GM12878 (cell line): ENCODE results near the gene REN. TPM values are rescaled to one million over a fixed set of nuclear protein-coding genes. Genes with fewer than 3 reads are reported as not detected.

ENCODE experiments used
- ATAC-seq: fragments of 200-7000 bp; cut with Tn5 transposase; 3 replicates; pipeline ENCODE4 v1.9.1; 2020; ENCODE audit warnings: mild to moderate bottlenecking, moderate library complexity
- BruUV-seq: library from RNA; stranded (reverse); fragments of 400-500 nt; replicated peaks from 2 replicates; lab custom pipeline; 2021; lab: Mats Ljungman, UMichigan
- CTCF ChIA-PET: fragments of 300-600 bp; sonication (Branson Sonifier 250); formaldehyde crosslinking; extraction: SDS; loops from one replicate; lab custom pipeline; 2021; ENCODE audit warnings: inconsistent platforms; lab: Yijun Ruan, JAX
- POLR2A ChIA-PET: fragments of 350-600 bp; formaldehyde crosslinking; extraction: SDS; loops from one replicate; lab custom pipeline; 2021; ENCODE audit warnings: inconsistent platforms; lab: Charles Lee
- RAD21 ChIA-PET: fragments of 300-600 bp; sonication (Branson Sonifier 250); formaldehyde crosslinking; loops from one replicate; lab custom pipeline; 2023; ENCODE audit warnings: antibody characterized with exemption; ENCODE audit not compliant: unreplicated experiment; lab: Charles Lee
- SMC1A ChIA-PET: fragments of 300-600 bp; sonication (Branson Sonifier 250); formaldehyde crosslinking; loops from one replicate; lab custom pipeline; 2023; ENCODE audit not compliant: unreplicated experiment, uncharacterized antibody; lab: Charles Lee
- DNase-seq: peaks from one replicate; pipeline ENCODE4 v3.0.0-alpha.2; 2011; ENCODE audit warnings: low read depth, low spot score
- FAIRE-seq: peaks from 3 replicates; lab custom pipeline; 2011; peaks lifted over from hg19 to GRCh38; lab: Jason Lieb, UNC
- H2AFZ ChIP-seq: 2 replicates; pipeline ENCODE4 v1.6.0; 2011; ENCODE audit warnings: low read depth, low read length, control low read depth; ENCODE audit not compliant: control insufficient read depth
- H3K27ac ChIP-seq: 2 replicates; pipeline ENCODE4 v1.5.1; 2011; ENCODE audit warnings: control low read depth; ENCODE audit not compliant: control insufficient read depth, insufficient read depth
- H3K27me3 ChIP-seq, 2 experiments: replicated peaks in 1 of 2; 2 replicates each; pipeline versions ENCODE4 v1.6.0 to v1.6.1; 2011; ENCODE audit warnings: low read length in 1 of 2; ENCODE audit not compliant: control insufficient read depth in 2 of 2, insufficient read depth in 2 of 2
- H3K36me3 ChIP-seq, 2 experiments: 2 replicates each; pipeline ENCODE4 v1.5.1; 2011; ENCODE audit warnings: low read length in 1 of 2; ENCODE audit not compliant: control insufficient read depth in 2 of 2, insufficient read depth in 2 of 2
- H3K4me1 ChIP-seq: 2 replicates; pipeline ENCODE4 v1.6.1; 2011; ENCODE audit warnings: mild to moderate bottlenecking, low read length, moderate library complexity, mixed read lengths; ENCODE audit not compliant: control insufficient read depth, insufficient read depth
- H3K4me2 ChIP-seq: 2 replicates; pipeline ENCODE4 v1.6.0; 2011; ENCODE audit warnings: control low read depth; ENCODE audit not compliant: control insufficient read depth, insufficient read depth
- H3K4me3 ChIP-seq: fragments of 200-600 bp; sonication (generic); 2 replicates; pipeline ENCODE4 v1.5.1; 2016
- H3K79me2 ChIP-seq: 2 replicates; pipeline ENCODE4 v1.6.0; 2011; ENCODE audit warnings: low read length; ENCODE audit not compliant: control insufficient read depth, insufficient read depth
- H3K9ac ChIP-seq: 2 replicates; pipeline ENCODE4 v1.8.0; 2011; ENCODE audit warnings: low read length, control low read depth, mixed read lengths; ENCODE audit not compliant: control insufficient read depth, insufficient read depth
- H3K9me3 ChIP-seq: replicated peaks from 3 replicates; pipeline ENCODE4 v1.5.1; 2011; ENCODE audit warnings: mild to moderate bottlenecking, low read length; ENCODE audit not compliant: control insufficient read depth, insufficient read depth
- H4K20me1 ChIP-seq: 2 replicates; pipeline ENCODE4 v1.6.0; 2011; ENCODE audit not compliant: control insufficient read depth, insufficient read depth
- CBX3 ChIP-seq: fragments of 200-600 bp; sonication (generic); IDR thresholded peaks from 2 replicates; pipeline ENCODE4 v1.6.1; 2016; ENCODE audit warnings: low read depth, borderline replicate concordance
- CBX5 ChIP-seq: sonication (generic); IDR thresholded peaks from 2 replicates; pipeline ENCODE4 v1.6.1; 2016; ENCODE audit warnings: low read depth, moderate library complexity, mild to moderate bottlenecking, inconsistent platforms
- CEBPB ChIP-seq, 2 experiments: fragments of 150-350 bp in 1 of 2; IDR thresholded peaks; 2 replicates each; pipeline ENCODE4 v1.6.1; 2012 to 2014; ENCODE audit warnings: low read depth in 2 of 2, low read length in 2 of 2, borderline replicate concordance in 1 of 2, inconsistent platforms in 1 of 2
- DPF2 ChIP-seq: fragments of 450-650 bp; IDR thresholded peaks from 2 replicates; pipeline ENCODE4 v1.6.1; 2017; ENCODE audit warnings: mild to moderate bottlenecking
- MYB ChIP-seq: fragments of 150-350 bp; IDR thresholded peaks from 2 replicates; pipeline ENCODE4 v1.6.1; 2014; ENCODE audit warnings: mild to moderate bottlenecking, low read depth, low read length, borderline replicate concordance
- NBN ChIP-seq: fragments of 450-650 bp; IDR thresholded peaks from 2 replicates; pipeline ENCODE4 v1.6.1; 2016
- POU2F2 ChIP-seq: IDR thresholded peaks from 3 replicates; pipeline ENCODE4 v1.6.1; 2011; ENCODE audit warnings: low read depth, mild to moderate bottlenecking, low read length, borderline replicate concordance
- SIX5 ChIP-seq: IDR thresholded peaks from 2 replicates; pipeline ENCODE4 v1.6.1; 2011; ENCODE audit warnings: mild to moderate bottlenecking, low read depth, low read length, moderate library complexity; ENCODE audit not compliant: severe bottlenecking
- TARDBP ChIP-seq: IDR thresholded peaks from 2 replicates; pipeline ENCODE4 v1.6.1; 2016; ENCODE audit warnings: borderline replicate concordance
- TBL1XR1 ChIP-seq: IDR thresholded peaks from 2 replicates; pipeline ENCODE4 v1.6.1; 2012; ENCODE audit warnings: low read depth, low read length, improper control_type of control experiment
- TCF3 ChIP-seq: IDR thresholded peaks from 2 replicates; pipeline ENCODE4 v1.6.1; 2012; ENCODE audit warnings: low read depth, mild to moderate bottlenecking, low read length, borderline replicate concordance; ENCODE audit not compliant: insufficient read depth
- ZBTB40 ChIP-seq: fragments of 450-650 bp; IDR thresholded peaks from 2 replicates; pipeline ENCODE4 v1.6.1; 2016; ENCODE audit warnings: mild to moderate bottlenecking, moderate library complexity, borderline replicate concordance
- WGBS: methylation state at CpG from one replicate; pipeline ENCODE4 v1.1.6; 2016; ENCODE audit warnings: low lambda C conversion rate; ENCODE audit not compliant: insufficient replicate concordance, insufficient coverage; ENCODE audit errors: missing lambda C conversion rate; 5-methylcytosine and 5-hydroxymethylcytosine counted together
- in situ Hi-C: fragments of 300-500 bp; cut with MboI; formaldehyde crosslinking; loops from 9 replicates; pipeline ENCODE4 v1.14.3; 2018; ENCODE audit warnings: mixed read lengths
- intact Hi-C: fragments of 100-400 bp; cut with micrococcal nuclease; formaldehyde crosslinking; loops from one replicate; pipeline ENCODE4 v1.14.2; 2022; ENCODE audit not compliant: unreplicated experiment
- polyA plus RNA-seq, 11 experiments: library from polyadenylated mRNA; depleted of rRNA in 4 of 11; unstranded in 6 of 11; stranded (reverse) in 5 of 11; fragments of >200 nt; fragmentation: Nextera tagmentation in 4 of 11; fragmentation: Illumina TruSeq in 1 of 11; extraction: Ambion mirVana in 4 of 11; extraction: Trizol in 1 of 11; gene quantifications; 1 replicate in 1 of 11; 2 replicates in 10 of 11; pipeline versions ENCODE4 v1.2.1 to v1.2.3, GENCODE V29; 2011 to 2016; ENCODE audit warnings: inconsistent platforms in 2 of 11, missing spikeins in 2 of 11, low read depth in 1 of 11
- total RNA-seq, 4 experiments: library from RNA; depleted of rRNA in 3 of 4; stranded (reverse); fragments of >200 nt in 3 of 4; fragmentation: Illumina TruSeq in 1 of 4; extraction: Trizol in 1 of 4; gene quantifications; 2 replicates each; pipeline versions ENCODE4 v1.2.1 to v1.2.3, GENCODE V29; 2013 to 2021

REN gene
- total and polyA plus RNA-seq, 10 of the 15 experiments (the other 5 are each of a cell fraction or from before 2014, with no cell fraction given): not detected

- no peak for ATAC-seq
- intact Hi-C loops (no loop called here), in situ Hi-C loops (no loop called here)
- no peak overlapping the region for H3K4me3 ChIP-seq
- no peak for TF ChIP-seq TBL1XR1
- TF ChIP-seq NBN: no peak
- TF ChIP-seq SIX5: no peak
- no peak for TF ChIP-seq ZBTB40
- TF ChIP-seq TCF3: no peak
- no peak for TF ChIP-seq TARDBP
- TF ChIP-seq CBX3: no peak
- TF ChIP-seq CBX5: no peak
- no peak for TF ChIP-seq MYB
- TF ChIP-seq DPF2: no peak
- TF ChIP-seq POU2F2: no peak
- no peak for TF ChIP-seq CEBPB (IDR thresholded peaks at IDR 0.05; ENCODE audit: borderline replicate concordance in 1 of 2, low read depth in 2 of 2, low read length in 2 of 2)
- CTCF ChIA-PET: interaction anchor here (1.1 kb wide), 1 partner anchor 248 kb away, joined by 4 read pairs; no protein-coding TSS in a partner anchor
- DNase-seq: no peak
- no peaks in the 10 kb centered on the region for H3K79me2 ChIP-seq
- H3K4me1 ChIP-seq: no peaks in the 10 kb centered on the region
- peaks cover 4 to 5% of the 10 kb centered on the region in 2 experiments; a peak in 3 of 4 replicates for H3K27me3 ChIP-seq
- H3K9ac ChIP-seq: no peak overlapping the region
- H3K36me3 ChIP-seq: no peaks in the 10 kb centered on the region
- SMC1A ChIA-PET: interaction anchor here (1.3 kb wide), 1 partner anchor 22 kb away, joined by 3 read pairs; no protein-coding TSS in a partner anchor
- no peak for FAIRE-seq
- H3K9me3 ChIP-seq: no peaks in the 10 kb centered on the region
- no peak overlapping the region for H3K27ac ChIP-seq
- BruUV-seq: no TSS peak
- RAD21 ChIA-PET: no interaction called here
- no peak overlapping the region for H3K4me2 ChIP-seq
- WGBS: 48% methylated on average over 26 of the region's 33 CpGs
- H2AFZ ChIP-seq: no peak overlapping the region
- POLR2A ChIA-PET: no interaction called here
- H4K20me1 ChIP-seq: no peaks in the 10 kb centered on the region
Observed at GRCh38 chr1:204150702-204151551, 15.2 kb downstream of the REN start.
